H1 (cell line): ENCODE results near the gene PRR29.

Source experiments
- CTCF ChIP-seq, 3 experiments: IDR thresholded peaks; 1 replicate in 2 of 3; 2 replicates in 1 of 3; pipeline versions ENCODE4 v1.5.1 to v1.6.1; 2011; ENCODE audit warnings: low read length in 3 of 3, mild to moderate bottlenecking in 3 of 3, inconsistent platforms in 2 of 3, low read depth in 1 of 3, moderate library complexity in 1 of 3; ENCODE audit not compliant: insufficient read depth in 1 of 3; ENCODE audit errors: control extremely low read depth in 1 of 3
- EGR1 ChIP-seq: IDR thresholded peaks from 2 replicates; pipeline ENCODE4 v1.6.1; 2011; ENCODE audit warnings: low read depth, low read length, borderline replicate concordance
- EP300 ChIP-seq, 2 experiments: IDR thresholded peaks; 1 replicate in 1 of 2; 2 replicates in 1 of 2; pipeline ENCODE4 v1.6.1; 2011 to 2012; ENCODE audit warnings: low read depth in 2 of 2, low read length in 2 of 2, mild to moderate bottlenecking in 2 of 2, borderline replicate concordance in 1 of 2, inconsistent platforms in 1 of 2, moderate library complexity in 1 of 2
- NANOG ChIP-seq: IDR thresholded peaks from 2 replicates; pipeline ENCODE4 v1.6.1; 2011; ENCODE audit warnings: low read length, low read depth, mild to moderate bottlenecking, inconsistent platforms; ENCODE audit not compliant: insufficient read depth, poor library complexity, severe bottlenecking
- POLR2A ChIP-seq, 2 experiments: IDR thresholded peaks; 1 replicate in 1 of 2; 2 replicates in 1 of 2; pipeline ENCODE4 v1.6.1; 2011; ENCODE audit warnings: low read depth in 2 of 2, low read length in 2 of 2, mild to moderate bottlenecking in 2 of 2; ENCODE audit errors: control extremely low read depth in 1 of 2
- RAD21 ChIP-seq, 2 experiments: IDR thresholded peaks in 1 of 2; conservative IDR thresholded peaks in 1 of 2; 2 replicates each; pipeline ENCODE4 v1.6.1; 2011; ENCODE audit warnings: low read depth in 2 of 2, low read length in 2 of 2, improper control_type of control experiment in 1 of 2, inconsistent platforms in 1 of 2, mild to moderate bottlenecking in 1 of 2, moderate library complexity in 1 of 2

GRCh38 chr17:63956296-63956920, 41.7 kb upstream of the PRR29 start:
- TF ChIP-seq EP300 (IDR thresholded peaks at IDR 0.05; ENCODE audit: borderline replicate concordance in 1 of 2, low read depth in 2 of 2, low read length in 2 of 2) (no peak), POLR2A (IDR thresholded peaks at IDR 0.05; ENCODE audit: control extremely low read depth in 1 of 2, low read depth in 2 of 2, low read length in 2 of 2) (no peak), RAD21 (IDR thresholded peaks at IDR 0.05 in 1 of 2, conservative IDR thresholded peaks at IDR 0.05 in 1 of 2; ENCODE audit: low read depth in 2 of 2, low read length in 2 of 2) (no peak), CTCF (IDR thresholded peaks at IDR 0.05; ENCODE audit: control extremely low read depth in 1 of 3, insufficient read depth in 1 of 3, low read depth in 1 of 3, low read length in 3 of 3) (no peak), EGR1 (no peak), NANOG (no peak)
